SW480 (cell line): Measurements from ENCODE around the gene TBCE.

Experiments
- DNase-seq: peaks from one replicate; pipeline ENCODE4 v3.0.0-alpha.2; 2016; ENCODE audit warnings: low spot score

The TBCE gene

DNA sequence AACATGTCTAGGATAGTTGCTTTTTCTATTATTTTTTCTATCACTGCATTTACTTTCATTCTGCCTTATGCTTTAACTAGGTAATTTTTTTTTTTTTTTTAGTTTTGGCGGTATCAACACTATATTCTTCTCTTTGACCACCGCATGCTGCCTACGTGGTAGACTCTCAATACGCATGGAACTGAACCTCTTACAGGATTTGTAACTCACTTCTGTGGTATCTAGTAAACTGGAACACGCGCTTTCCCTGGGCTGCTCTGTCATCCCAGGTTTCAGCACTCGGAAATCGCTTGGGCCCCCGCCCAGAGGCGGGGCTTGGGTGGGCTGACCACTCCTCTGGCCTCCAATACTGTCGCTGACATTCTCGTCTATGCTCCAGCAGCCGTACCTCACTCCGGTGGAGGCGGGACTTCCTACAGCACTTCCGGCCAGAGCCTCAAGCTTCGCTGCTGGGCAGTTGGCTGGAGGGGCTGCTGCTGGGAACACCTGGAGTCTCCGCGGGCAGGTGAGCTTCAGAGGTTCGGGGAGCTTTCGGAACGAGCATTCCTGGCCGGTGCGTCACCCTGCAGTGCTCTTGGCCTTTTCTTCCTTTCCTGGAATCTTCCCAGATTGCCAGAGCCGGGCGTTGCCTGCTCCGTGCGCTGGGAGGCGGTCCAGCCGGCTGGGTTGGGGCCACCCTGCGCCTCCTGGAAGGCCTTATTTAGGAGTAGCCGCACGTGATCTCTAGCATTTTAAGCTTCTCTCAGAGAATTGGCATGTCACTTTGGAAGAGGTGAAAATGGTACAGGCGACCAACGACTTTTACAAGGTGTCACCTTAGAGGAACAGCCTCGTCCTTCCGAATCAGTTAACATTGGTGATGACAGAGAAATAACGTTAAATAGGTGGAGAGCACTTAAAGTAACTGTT, at the start of gene TBCE:
Gene TBCE, plus strand, starts transcription at position 428 of the 909 bp plus-strand sequence. CDS start 12,623 bp downstream, outside the sequence.
- DNase-seq, result peak; percentile 99

DNA sequence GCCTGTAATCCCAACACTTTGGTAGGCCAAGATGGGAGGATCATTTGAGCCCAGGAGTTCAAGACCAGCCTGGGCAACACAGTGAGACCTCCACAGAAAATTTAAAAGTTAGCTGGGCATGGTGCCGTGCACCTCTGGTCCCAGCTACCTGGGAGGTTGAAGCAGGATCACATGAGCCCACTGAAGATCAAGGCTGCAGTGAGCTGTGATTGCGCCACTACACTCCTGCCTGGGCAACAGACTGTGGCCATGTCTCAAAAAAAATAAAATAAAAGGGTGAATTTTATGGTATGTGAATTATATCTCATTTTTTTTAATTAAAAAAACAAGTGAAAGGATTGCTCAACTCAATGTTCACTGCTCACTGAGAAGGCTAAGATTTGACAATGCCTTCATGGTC, 48.0 kb upstream of the TBCE start:
- no peak for DNase-seq

DNA sequence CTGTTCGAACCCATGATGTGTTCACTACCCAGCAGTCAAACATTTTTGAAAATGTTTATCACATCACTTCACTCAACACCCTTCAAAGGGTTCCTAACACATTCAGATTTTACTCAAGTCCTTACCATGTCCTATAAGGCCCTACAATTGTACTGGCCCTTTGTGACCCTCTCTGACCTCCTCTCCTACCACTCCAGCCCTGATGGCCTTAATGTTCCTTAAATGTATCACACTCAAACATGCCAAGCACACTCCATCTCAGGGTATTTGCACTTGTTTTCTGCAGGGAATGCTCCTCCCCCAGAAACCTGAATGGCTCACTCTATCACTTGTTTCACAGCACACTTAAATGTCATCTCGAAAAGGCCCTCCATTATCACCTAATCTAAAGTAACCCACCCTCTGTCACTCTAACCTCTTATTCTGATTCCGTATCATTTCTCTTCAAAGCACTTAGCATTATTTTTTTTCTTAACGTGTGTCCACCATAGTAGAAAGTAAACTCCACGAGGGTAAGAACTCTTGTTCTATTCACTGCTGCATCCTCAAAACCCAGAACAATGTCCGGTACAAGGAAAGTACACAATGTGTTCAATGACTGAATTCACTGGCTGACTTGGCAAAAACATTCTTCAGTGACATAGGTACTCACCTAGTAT, 46.6 kb upstream of the TBCE start:
- DNase-seq, result no peak

GRCh38 chr1:235324296-235324695, 42.9 kb upstream of the TBCE start:
- no peak for DNase-seq

DNA sequence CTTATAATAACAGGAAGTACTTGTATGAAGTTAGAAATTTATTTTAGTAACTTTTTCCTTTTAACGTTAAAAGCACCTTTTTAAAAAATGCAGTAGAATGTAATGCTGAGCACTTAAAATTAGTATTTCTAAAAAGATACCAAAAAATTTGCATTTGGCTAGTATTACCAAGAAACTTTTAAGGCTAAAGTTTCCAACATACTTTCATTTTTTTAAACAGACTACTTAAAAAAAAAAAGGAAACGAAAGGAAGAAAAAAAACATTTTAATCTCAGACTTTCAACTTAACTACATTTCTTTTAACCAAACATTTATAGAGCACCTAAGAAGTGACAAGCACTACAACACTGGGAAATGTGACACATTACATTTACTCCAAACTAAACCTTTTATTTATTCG, 42.1 kb upstream of the TBCE start:
- DNase-seq, result no peak

DNA sequence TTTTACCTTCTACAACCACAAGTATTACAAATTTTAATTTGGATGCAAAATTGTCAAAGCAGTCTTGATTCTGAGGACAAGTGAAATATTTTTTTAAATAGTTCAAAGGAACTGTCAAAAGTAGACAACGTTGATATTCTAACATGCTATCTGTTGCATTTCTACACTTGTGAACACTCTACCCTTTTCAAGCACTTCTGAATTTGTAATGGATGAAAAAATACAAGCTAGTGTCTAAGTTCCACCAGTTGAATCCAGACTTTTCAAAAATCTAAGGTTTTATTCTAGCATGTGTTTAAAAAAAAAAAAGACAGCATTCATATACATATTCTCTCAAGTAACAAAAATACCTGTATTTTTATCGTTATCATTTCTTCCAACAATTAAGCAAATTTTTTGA, 41.4 kb upstream of the TBCE start:
- DNase-seq, result no peak

DNA sequence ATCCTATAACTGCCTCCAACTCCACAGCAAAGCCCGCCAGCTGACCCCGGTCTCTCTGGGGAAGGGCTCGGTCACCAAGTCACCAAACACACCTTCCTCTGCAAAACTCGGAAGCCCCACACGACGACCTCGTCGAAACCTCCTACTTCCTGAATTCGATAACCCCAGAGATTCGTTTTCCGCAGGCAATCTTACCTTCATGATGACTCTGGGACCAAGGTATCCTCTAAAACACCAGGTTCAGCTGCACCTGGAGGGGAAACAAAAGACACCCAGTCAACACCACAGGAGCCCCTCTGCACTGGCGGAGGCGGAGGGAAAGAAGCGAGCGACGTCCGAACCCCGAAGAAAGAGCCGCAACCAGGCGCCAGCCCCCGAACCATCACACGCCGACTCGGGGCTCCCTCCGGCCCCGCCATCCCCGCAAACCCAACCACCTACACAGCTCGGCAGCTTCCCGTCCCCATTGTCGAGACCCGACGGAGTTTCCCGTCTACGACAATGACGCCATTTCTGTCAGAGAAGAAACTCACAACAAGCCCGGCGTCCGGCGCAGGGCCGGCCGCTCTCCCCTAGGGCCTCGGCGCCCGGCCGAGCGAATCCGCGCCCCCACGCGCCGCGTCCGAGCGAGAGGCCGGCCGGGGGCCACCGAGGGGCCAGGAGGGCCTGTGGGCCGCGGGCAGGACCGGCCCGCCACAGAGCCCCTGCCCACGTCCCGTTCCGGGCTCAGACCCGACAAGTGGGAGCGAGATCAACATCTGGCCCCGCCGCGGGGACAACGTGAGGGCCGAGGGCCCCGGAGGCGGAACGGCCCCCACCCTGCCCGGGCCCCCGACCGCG, 40.3 kb upstream of the TBCE start:
- DNase-seq, result peak; percentile 54

DNA sequence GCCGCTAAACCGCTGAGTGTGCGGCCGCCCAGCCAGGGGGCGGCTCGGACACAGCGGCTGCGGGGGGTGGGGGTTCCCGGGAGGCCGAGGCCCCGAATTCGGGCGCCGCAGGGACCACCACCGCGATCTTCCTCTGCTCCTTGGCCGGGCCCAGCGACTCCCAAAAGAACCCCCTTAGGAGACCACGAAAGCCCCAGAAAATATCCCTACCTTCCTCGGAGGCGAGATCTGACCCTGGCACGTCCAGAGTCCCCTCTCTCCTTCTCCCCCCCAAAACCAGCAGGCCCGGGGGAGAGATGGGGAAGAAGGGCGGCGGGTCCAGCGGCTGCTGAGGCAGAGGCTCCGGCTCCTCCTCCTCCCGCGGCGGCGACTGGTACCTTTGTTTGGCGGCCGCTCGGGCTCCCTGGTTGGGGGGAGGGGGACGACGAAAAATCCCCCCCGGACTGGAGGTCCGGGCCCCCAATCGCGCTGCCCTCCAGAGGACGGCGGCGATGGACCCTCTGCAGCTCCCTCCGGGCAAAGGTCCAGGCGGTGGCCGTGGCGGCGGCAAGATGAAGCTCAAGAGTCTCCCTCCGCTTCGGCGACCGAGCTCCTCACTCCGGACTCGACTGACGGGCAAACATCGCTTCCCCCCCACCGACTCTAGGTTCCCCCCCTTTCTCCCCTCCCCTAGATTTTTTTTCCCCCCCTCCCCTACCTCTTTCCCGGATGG, 39.5 kb upstream of the TBCE start, which contains the start of gene ARID4B:
Gene ARID4B, minus strand, starts transcription at position 621 of the 712 bp plus-strand sequence. CDS start 1,260 bp downstream, outside the sequence.
- no peak for DNase-seq

GRCh38 chr1:235328271-235329138, 38.7 kb upstream of the TBCE start, which contains the start of gene GGPS1:
GGPS1 (plus strand) TSS chr1:235328570; CDS start chr1:235335265, 6,695 bp downstream.
- DNase-seq, result peak; percentile 100

DNA sequence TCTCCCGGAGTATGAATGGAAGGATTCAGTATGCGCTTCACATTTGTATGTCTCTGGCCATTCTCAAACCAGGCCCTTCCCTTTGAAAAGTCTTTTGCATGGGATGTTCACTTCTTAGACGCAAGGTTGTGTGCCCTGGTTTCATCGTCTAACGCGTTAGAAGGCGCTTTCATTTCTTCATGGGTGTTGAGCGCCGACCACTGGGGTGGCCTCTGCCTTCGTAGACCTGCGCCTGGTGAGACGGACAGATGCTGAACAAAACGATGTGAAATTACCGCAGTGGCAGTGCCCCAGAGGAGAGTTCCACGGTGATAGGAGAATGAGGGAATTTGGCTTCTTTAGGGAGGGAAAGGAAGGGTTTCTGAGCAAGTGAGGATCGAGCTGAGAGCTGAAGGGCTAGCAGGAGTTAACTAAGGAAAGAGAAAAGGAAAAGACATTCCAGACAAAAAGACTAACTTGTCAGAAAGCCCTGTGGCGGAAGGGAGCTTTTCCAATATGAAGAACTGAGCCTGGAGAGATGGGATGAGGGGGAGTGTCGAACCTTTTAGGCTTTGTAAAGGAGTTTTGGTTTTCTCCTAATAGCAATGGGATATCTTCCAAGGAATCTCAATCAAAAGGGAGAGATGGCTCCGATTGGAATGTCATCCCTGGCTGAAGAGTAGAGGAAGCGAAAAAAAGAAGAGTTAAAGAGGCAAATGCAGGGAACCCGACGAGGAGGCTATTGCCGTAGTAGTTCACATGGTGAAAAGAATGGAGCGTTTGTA, 37.9 kb upstream of the TBCE start:
- peak; percentile 57 for DNase-seq

- no peak for DNase-seq
These were observed 36.3 kb upstream of the TBCE start for GRCh38 chr1:235330918-235331285.

GRCh38 chr1:235331401-235331800, 35.8 kb upstream of the TBCE start:
- DNase-seq, result no peak

- DNase-seq, result no peak
These were observed 30.3 kb upstream of the TBCE start for GRCh38 chr1:235336903-235337302.

DNA sequence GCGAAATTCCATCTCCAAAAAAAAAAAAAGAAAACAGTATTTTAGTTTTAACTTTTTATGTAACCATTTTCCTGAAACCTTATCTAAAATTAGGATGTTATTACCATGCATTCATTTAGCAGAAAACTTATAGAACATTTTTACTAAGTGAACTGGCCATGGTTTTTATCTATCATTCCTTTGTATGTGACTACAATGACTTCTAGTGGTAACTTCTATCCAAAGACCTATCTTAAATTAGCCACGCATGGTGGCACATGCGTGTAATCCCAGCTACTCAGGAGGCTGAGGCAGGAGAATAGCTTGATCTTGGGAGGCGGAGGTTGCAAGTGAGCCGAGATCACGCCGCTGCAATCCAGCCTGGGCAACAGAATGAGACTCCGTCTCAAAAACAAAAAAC, 27.5 kb upstream of the TBCE start:
- DNase-seq, result no peak

- DNase-seq, result no peak
These were observed 25.9 kb upstream of the TBCE start for GRCh38 chr1:235341334-235341733.

- no peak for DNase-seq
These were observed 25.2 kb upstream of the TBCE start for GRCh38 chr1:235342039-235342438.

GRCh38 chr1:235342471-235342870, 24.8 kb upstream of the TBCE start:
- no peak for DNase-seq

DNA sequence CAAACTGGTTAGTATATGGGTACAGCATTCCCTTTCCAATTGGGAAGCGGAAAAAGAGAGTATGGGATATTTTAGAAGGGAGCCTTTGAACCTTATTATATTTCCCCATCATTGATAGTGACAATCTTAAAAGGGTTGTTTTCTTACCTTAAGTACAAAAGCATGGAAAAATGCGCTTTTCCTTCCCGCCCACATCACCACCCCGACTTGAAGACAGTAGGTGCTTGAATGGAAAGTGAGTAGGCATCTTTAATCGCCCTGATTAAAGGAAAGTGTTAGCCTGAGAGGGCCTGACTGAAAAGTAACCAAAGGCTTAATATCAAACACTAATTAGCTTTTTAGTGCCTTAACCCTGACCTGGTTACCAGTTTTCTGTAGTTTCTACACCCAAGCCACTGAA, 23.5 kb upstream of the TBCE start:
- no peak for DNase-seq

GRCh38 chr1:235351441-235351840, 15.8 kb upstream of the TBCE start:
- DNase-seq, result no peak

- DNase-seq, result no peak
These were observed 15.3 kb upstream of the TBCE start for GRCh38 chr1:235351898-235352297.
